ENCODE data around the gene XPO4.
A peak's percentile ranks its signal among the peaks of the same experiment; 100 is the strongest.

Gene XPO4

DNA sequence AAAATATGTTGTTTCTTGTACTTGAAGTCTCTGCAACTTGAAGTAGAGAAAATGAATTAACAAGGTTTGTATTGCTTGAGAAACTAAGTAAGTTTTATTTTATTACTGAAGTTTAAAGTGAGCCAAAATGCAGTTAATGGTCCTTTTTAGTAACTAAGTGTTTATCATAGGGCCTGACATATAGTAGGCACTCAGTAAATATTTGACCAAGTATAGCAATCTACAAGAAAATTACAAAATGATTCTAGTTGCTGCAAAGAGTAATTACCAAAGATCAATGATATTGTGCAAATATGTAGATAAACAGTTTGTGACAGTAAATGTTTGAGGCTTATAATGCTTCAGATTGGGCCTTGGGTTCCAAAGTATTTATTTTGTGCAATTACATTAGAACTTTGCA lies 2.4 kb upstream of the XPO4 start:
- H3K4me2 ChIP-seq (ENCODE audit: low read length), result no peak overlapping the region

DNA sequence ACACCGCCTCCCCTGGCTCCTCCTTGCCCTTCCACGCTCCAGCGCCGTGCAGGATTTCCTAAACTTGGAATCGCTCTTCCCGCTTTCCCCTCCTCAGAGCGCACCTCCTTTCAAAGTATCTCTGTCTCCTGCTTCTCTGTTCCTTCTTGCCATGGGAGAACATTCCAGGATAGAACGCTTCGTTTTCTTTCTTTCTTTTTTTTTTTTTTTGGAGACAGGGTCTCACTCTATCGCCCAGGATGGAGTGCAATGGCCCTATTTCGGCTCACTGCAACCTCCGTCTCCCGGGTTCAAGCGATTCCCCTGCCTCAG lies 574 bp upstream of the XPO4 start:
- H2BK5ac ChIP-seq (ENCODE audit: low read depth, low read length, poor library complexity), result peak overlapping the region; percentile 96
- peak overlapping the region; percentile 62 for H3K27ac ChIP-seq (ENCODE audit: low read depth, low read length)
- H3K4me2 ChIP-seq (ENCODE audit: low read length), result peak overlapping the region; percentile 62
- H2BK120ac ChIP-seq (ENCODE audit: insufficient read depth, low read length, poor library complexity), result peak overlapping the region; percentile 95
- H3K4me1 ChIP-seq (ENCODE audit: control insufficient read depth in 1 of 2, insufficient read depth in 2 of 2, low read length in 2 of 2), result no peaks in the 10 kb centered on the region
- H3K9ac ChIP-seq (ENCODE audit: low read length), result peak overlapping the region; percentile 71
- peaks cover 0 to 4% of the 10 kb centered on the region in 2 experiments for H3K36me3 ChIP-seq (ENCODE audit: control insufficient read depth in 1 of 2, insufficient read depth in 2 of 2, low read length in 2 of 2)
- H4K91ac ChIP-seq (ENCODE audit: low read depth, low read length), result peak overlapping the region; percentile 99
- peak overlapping the region; percentile 100 for H4K8ac ChIP-seq (ENCODE audit: low read depth, low read length)
- no peak for DNase-seq
- H2AK5ac ChIP-seq (ENCODE audit: low read length), result peak overlapping the region; percentile 97
- peak overlapping the region; percentile 95 for H3K4me3 ChIP-seq (ENCODE audit: low read depth, low read length)
- no peaks in the 10 kb centered on the region for H3K27me3 ChIP-seq (ENCODE audit: insufficient read depth, low read length)
- peaks cover 14% of the 10 kb centered on the region for H3K79me2 ChIP-seq (ENCODE audit: control insufficient read depth, insufficient read depth, low read length, poor library complexity)
- H3K18ac ChIP-seq (ENCODE audit: low read length), result peak overlapping the region; percentile 100
- H3K9me3 ChIP-seq (ENCODE audit: insufficient read depth, low read depth, low read length), result no peaks in the 10 kb centered on the region
- H3K14ac ChIP-seq (ENCODE audit: low read length), result peak overlapping the region; percentile 99
- WGBS (ENCODE audit: extremely low coverage, insufficient coverage, insufficient read length), result no CpG with 5 or more reads among the region's 14 CpGs
- no peak overlapping the region for H2BK12ac ChIP-seq (ENCODE audit: low read length)
- H4K12ac ChIP-seq (ENCODE audit: low read depth, low read length), result peak overlapping the region; percentile 100
- peak overlapping the region; percentile 97 for H3K4ac ChIP-seq (ENCODE audit: low read depth, low read length)
- H2AFZ ChIP-seq (ENCODE audit: insufficient read depth, low read length, poor library complexity), result peak overlapping the region; percentile 98
- H3K79me1 ChIP-seq (ENCODE audit: low read length), result peaks cover 10% of the 10 kb centered on the region
- H3K23ac ChIP-seq (ENCODE audit: low read length), result no peak overlapping the region

More for the DNA sequence above, 2.4 kb upstream of the XPO4 start:
- Histone ChIP-seq H3K23ac (ENCODE audit: low read length) (no peak overlapping the region), H4K8ac (ENCODE audit: low read depth, low read length) (no peak overlapping the region), H2AFZ (ENCODE audit: insufficient read depth, low read length, poor library complexity) (no peak overlapping the region), H2BK12ac (ENCODE audit: low read length) (no peak overlapping the region), H3K4me3 (ENCODE audit: low read depth, low read length) (no peak overlapping the region), H3K79me2 (ENCODE audit: control insufficient read depth, insufficient read depth, low read length, poor library complexity) (peaks cover 11% of the 10 kb centered on the region), H2BK120ac (ENCODE audit: insufficient read depth, low read length, poor library complexity) (no peak overlapping the region), H3K18ac (ENCODE audit: low read length) (no peak overlapping the region), H4K91ac (ENCODE audit: low read depth, low read length) (no peak overlapping the region), H3K27me3 (ENCODE audit: insufficient read depth, low read length) (no peaks in the 10 kb centered on the region), H3K4ac (ENCODE audit: low read depth, low read length) (no peak overlapping the region), H3K4me1 (ENCODE audit: control insufficient read depth in 1 of 2, insufficient read depth in 2 of 2, low read length in 2 of 2) (no peaks in the 10 kb centered on the region), H3K79me1 (ENCODE audit: low read length) (peaks cover 10% of the 10 kb centered on the region), H3K27ac (ENCODE audit: low read depth, low read length) (no peak overlapping the region), H3K14ac (ENCODE audit: low read length) (no peak overlapping the region), H2BK5ac (ENCODE audit: low read depth, low read length, poor library complexity) (no peak overlapping the region), H4K12ac (ENCODE audit: low read depth, low read length) (no peak overlapping the region), H3K9me3 (ENCODE audit: insufficient read depth, low read depth, low read length) (no peaks in the 10 kb centered on the region), H2AK5ac (ENCODE audit: low read length) (no peak overlapping the region), H3K36me3 (ENCODE audit: control insufficient read depth in 1 of 2, insufficient read depth in 2 of 2, low read length in 2 of 2) (peaks cover 0 to 3% of the 10 kb centered on the region in 2 experiments), H3K9ac (ENCODE audit: low read length) (no peak overlapping the region)
- DNase-seq, result no peak

DNA sequence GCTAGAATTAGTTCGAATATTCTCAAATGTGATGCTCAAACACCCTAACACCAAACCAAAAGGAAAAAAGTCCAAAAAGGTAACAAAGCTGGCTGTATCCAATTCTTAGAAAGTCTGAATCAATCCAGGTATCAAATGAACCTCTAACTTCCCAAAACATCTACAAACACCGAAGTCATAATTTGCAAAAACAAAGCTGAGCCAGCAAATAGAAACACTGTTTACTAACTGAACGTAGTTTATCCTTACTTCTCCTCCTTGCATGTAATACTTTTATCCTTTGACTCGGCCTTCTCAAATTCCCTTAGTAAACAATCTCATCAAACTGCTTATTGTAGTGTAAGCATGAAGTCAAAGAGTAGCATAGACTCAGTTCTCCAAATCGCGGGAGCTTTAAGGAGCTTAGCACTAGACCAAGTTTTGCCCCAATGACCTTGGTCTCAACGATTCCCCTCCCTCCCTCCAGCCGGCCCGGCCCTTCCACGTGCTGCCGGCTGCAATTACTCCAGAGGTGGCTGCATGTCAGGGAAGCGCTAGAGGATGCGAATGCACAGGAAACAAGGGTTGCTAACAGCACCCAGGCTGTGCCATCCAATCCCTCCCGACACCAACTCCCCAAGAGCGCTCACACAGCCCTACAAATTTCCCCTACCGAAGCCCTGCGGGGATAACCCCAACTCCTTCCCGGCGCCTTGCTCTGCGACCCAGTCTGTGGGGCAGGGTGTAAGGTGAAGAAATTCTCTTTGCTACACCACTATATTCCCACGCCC lies 693 bp downstream of the XPO4 start:
- H4K91ac ChIP-seq (ENCODE audit: low read depth, low read length), result peak overlapping the region; percentile 74
- peak overlapping the region; percentile 92 for H2AFZ ChIP-seq (ENCODE audit: insufficient read depth, low read length, poor library complexity)
- no CpG with 5 or more reads among the region's 21 CpGs for WGBS (ENCODE audit: extremely low coverage, insufficient coverage, insufficient read length)
- peak overlapping the region; percentile 55 for H2BK5ac ChIP-seq (ENCODE audit: low read depth, low read length, poor library complexity)
- peaks cover 14% of the 10 kb centered on the region for H3K79me2 ChIP-seq (ENCODE audit: control insufficient read depth, insufficient read depth, low read length, poor library complexity)
- no peaks in the 10 kb centered on the region for H3K27me3 ChIP-seq (ENCODE audit: insufficient read depth, low read length)
- peak overlapping the region; percentile 70 for H3K18ac ChIP-seq (ENCODE audit: low read length)
- peak overlapping the region; percentile 62 for H3K27ac ChIP-seq (ENCODE audit: low read depth, low read length)
- H3K36me3 ChIP-seq (ENCODE audit: control insufficient read depth in 1 of 2, insufficient read depth in 2 of 2, low read length in 2 of 2), result peaks cover 0 to 4% of the 10 kb centered on the region in 2 experiments
- peak overlapping the region; percentile 67 for H3K14ac ChIP-seq (ENCODE audit: low read length)
- no peak overlapping the region for H2BK12ac ChIP-seq (ENCODE audit: low read length)
- peak overlapping the region; percentile 96 for H3K4ac ChIP-seq (ENCODE audit: low read depth, low read length)
- peak overlapping the region; percentile 90 for H3K9ac ChIP-seq (ENCODE audit: low read length)
- peaks cover 10% of the 10 kb centered on the region for H3K79me1 ChIP-seq (ENCODE audit: low read length)
- peak overlapping the region; percentile 85 for H4K12ac ChIP-seq (ENCODE audit: low read depth, low read length)
- peak overlapping the region; percentile 57 for H2AK5ac ChIP-seq (ENCODE audit: low read length)
- H3K23ac ChIP-seq (ENCODE audit: low read length), result no peak overlapping the region
- peak overlapping the region; percentile 54 for H2BK120ac ChIP-seq (ENCODE audit: insufficient read depth, low read length, poor library complexity)
- H3K9me3 ChIP-seq (ENCODE audit: insufficient read depth, low read depth, low read length), result no peaks in the 10 kb centered on the region
- no peaks in the 10 kb centered on the region for H3K4me1 ChIP-seq (ENCODE audit: control insufficient read depth in 1 of 2, insufficient read depth in 2 of 2, low read length in 2 of 2)
- H3K4me2 ChIP-seq (ENCODE audit: low read length), result peak overlapping the region; percentile 62
- H3K4me3 ChIP-seq (ENCODE audit: low read depth, low read length), result peak overlapping the region; percentile 95
- peak; percentile 5 to 51 for DNase-seq
- H4K8ac ChIP-seq (ENCODE audit: low read depth, low read length), result peak overlapping the region; percentile 92

DNA sequence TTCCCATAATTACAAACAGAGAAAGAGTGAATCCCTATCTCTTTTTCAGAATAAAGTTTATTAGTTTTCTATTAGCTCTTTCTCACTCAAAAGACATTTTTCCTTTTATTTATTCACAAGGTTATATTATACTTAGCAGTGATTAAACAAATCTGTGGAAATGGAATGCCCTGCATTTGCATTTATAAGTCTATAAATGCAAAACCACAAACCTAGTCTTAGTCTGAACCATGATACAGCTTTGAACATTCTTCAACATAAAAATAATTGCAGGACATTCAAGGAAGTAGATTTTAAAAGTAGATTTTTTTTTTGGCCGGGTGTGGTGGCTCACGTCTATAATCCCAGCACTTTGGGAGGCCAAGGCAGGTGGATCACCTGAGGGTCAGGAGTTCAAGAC lies 8.3 kb downstream of the XPO4 start:
- H3K23ac ChIP-seq (ENCODE audit: low read length), result no peak overlapping the region
- H3K4me1 ChIP-seq (ENCODE audit: control insufficient read depth in 1 of 2, insufficient read depth in 2 of 2, low read length in 2 of 2), result no peaks in the 10 kb centered on the region
- no peak overlapping the region for H3K4ac ChIP-seq (ENCODE audit: low read depth, low read length)
- H3K14ac ChIP-seq (ENCODE audit: low read length), result no peak overlapping the region
- no peak overlapping the region for H2BK5ac ChIP-seq (ENCODE audit: low read depth, low read length, poor library complexity)
- no peaks in the 10 kb centered on the region for H3K27me3 ChIP-seq (ENCODE audit: insufficient read depth, low read length)
- no peak overlapping the region for H2BK12ac ChIP-seq (ENCODE audit: low read length)
- H3K9me3 ChIP-seq (ENCODE audit: insufficient read depth, low read depth, low read length), result no peaks in the 10 kb centered on the region
- H2AFZ ChIP-seq (ENCODE audit: insufficient read depth, low read length, poor library complexity), result no peak overlapping the region
- no peak overlapping the region for H4K8ac ChIP-seq (ENCODE audit: low read depth, low read length)
- no peaks in the 10 kb centered on the region for H3K79me1 ChIP-seq (ENCODE audit: low read length)
- H3K18ac ChIP-seq (ENCODE audit: low read length), result no peak overlapping the region
- no peak overlapping the region for H4K12ac ChIP-seq (ENCODE audit: low read depth, low read length)
- no peak for DNase-seq
- no peak overlapping the region for H3K4me3 ChIP-seq (ENCODE audit: low read depth, low read length)
- H3K4me2 ChIP-seq (ENCODE audit: low read length), result no peak overlapping the region
- peaks cover 0 to 2% of the 10 kb centered on the region in 2 experiments for H3K36me3 ChIP-seq (ENCODE audit: control insufficient read depth in 1 of 2, insufficient read depth in 2 of 2, low read length in 2 of 2)
- peaks cover 10% of the 10 kb centered on the region for H3K79me2 ChIP-seq (ENCODE audit: control insufficient read depth, insufficient read depth, low read length, poor library complexity)
- H2AK5ac ChIP-seq (ENCODE audit: low read length), result no peak overlapping the region
- no CpG with 5 or more reads among the region's 2 CpGs for WGBS (ENCODE audit: extremely low coverage, insufficient coverage, insufficient read length)
- no peak overlapping the region for H4K91ac ChIP-seq (ENCODE audit: low read depth, low read length)
- H3K27ac ChIP-seq (ENCODE audit: low read depth, low read length), result no peak overlapping the region
- no peak overlapping the region for H2BK120ac ChIP-seq (ENCODE audit: insufficient read depth, low read length, poor library complexity)
- no peak overlapping the region for H3K9ac ChIP-seq (ENCODE audit: low read length)

Measured in trophoblast cell (in vitro differentiated cells and primary cell).